Upper lobe of left lung (tissue), 6 donors: ENCODE results near the gene DOCK1. TPM values are rescaled to one million over a fixed set of nuclear protein-coding genes. Genes with fewer than 3 reads are reported as not detected.

ENCODE experiments used
- ATAC-seq, 2 donors: fragments of 200-7000 bp; cut with Tn5 transposase; one replicate each; pipeline ENCODE4 v1.9.1; 2022; ENCODE audit warnings: mild to moderate bottlenecking in 2 of 2, moderate library complexity in 2 of 2; ENCODE audit not compliant: low FRiP score in 2 of 2
- DNase-seq, 2 donors: peaks; one replicate each; pipeline ENCODE4 v3.0.0-alpha.2; 2019 to 2020
- H3K27ac ChIP-seq, 4 donors: fragments of 200-600 bp; sonication (generic); one replicate each; pipeline ENCODE4 v1.5.1; 2016 to 2019
- H3K27me3 ChIP-seq, 4 donors: fragments of 200-600 bp; sonication (generic); one replicate each; pipeline ENCODE4 v1.5.1; 2017 to 2019
- H3K36me3 ChIP-seq, 4 donors: fragments of 200-600 bp; sonication (generic); one replicate each; pipeline ENCODE4 v1.5.1; 2016 to 2019
- H3K4me1 ChIP-seq, 4 donors: fragments of 200-600 bp; sonication (generic); one replicate each; pipeline ENCODE4 v1.5.1; 2018 to 2019
- H3K4me3 ChIP-seq, 4 donors: fragments of 200-600 bp; sonication (generic); one replicate each; pipeline ENCODE4 v1.5.1; 2017 to 2019; ENCODE audit warnings: mild to moderate bottlenecking in 2 of 4, moderate library complexity in 1 of 4
- H3K9me3 ChIP-seq, 4 donors: fragments of 200-600 bp; sonication (generic); one replicate each; pipeline ENCODE4 v1.5.1; 2018 to 2019
- EP300 ChIP-seq, 4 donors: sonication (generic); formaldehyde crosslinking; IDR thresholded peaks; one replicate each; pipeline ENCODE4 v1.5.1; 2017; ENCODE audit warnings: antibody characterized with exemption in 4 of 4, control low read depth in 2 of 4
- POLR2A ChIP-seq, 4 donors: fragments of 450-650 bp; IDR thresholded peaks; one replicate each; pipeline ENCODE4 v1.5.1; 2016 to 2017; ENCODE audit warnings: antibody characterized with exemption in 4 of 4, mild to moderate bottlenecking in 2 of 4
- POLR2AphosphoS5 ChIP-seq, 2 donors: sonication (generic); formaldehyde crosslinking; IDR thresholded peaks; one replicate each; pipeline ENCODE4 v1.5.1; 2017; ENCODE audit warnings: antibody characterized with exemption in 2 of 2
- WGBS, 2 donors: methylation state at CpG; one replicate each; pipeline ENCODE4 v1.1.5; 2017 to 2018; 5-methylcytosine and 5-hydroxymethylcytosine counted together
- total RNA-seq, 6 donors: library from RNA; depleted of rRNA in 4 of 6; stranded (reverse); fragments of >200 nt in 4 of 6; gene quantifications; one replicate each; pipeline versions ENCODE4 v1.1.0 to v1.2.1, GENCODE V29; 2016 to 2021
- TF ChIP-seq, protein P1 (sequence below), 6 experiments: fragments of 450-650 bp in 4 of 6; fragments of 200-600 bp in 2 of 6; sonication (generic) in 2 of 6; IDR thresholded peaks; one replicate each; pipeline ENCODE4 v1.5.1; 2016 to 2019; ENCODE audit warnings: antibody characterized with exemption in 6 of 6
- donor health status: DM: no; HTN: no; CAD: no; lungs with moderate emphysema.
- donor health status: DM: no; HTN: yes; CAD: no; lungs with severe emphysema.

DOCK1 gene
- total RNA-seq, result 10 to 100 TPM; 37.5 to 63.9 (median 45.8) TPM

DNA sequence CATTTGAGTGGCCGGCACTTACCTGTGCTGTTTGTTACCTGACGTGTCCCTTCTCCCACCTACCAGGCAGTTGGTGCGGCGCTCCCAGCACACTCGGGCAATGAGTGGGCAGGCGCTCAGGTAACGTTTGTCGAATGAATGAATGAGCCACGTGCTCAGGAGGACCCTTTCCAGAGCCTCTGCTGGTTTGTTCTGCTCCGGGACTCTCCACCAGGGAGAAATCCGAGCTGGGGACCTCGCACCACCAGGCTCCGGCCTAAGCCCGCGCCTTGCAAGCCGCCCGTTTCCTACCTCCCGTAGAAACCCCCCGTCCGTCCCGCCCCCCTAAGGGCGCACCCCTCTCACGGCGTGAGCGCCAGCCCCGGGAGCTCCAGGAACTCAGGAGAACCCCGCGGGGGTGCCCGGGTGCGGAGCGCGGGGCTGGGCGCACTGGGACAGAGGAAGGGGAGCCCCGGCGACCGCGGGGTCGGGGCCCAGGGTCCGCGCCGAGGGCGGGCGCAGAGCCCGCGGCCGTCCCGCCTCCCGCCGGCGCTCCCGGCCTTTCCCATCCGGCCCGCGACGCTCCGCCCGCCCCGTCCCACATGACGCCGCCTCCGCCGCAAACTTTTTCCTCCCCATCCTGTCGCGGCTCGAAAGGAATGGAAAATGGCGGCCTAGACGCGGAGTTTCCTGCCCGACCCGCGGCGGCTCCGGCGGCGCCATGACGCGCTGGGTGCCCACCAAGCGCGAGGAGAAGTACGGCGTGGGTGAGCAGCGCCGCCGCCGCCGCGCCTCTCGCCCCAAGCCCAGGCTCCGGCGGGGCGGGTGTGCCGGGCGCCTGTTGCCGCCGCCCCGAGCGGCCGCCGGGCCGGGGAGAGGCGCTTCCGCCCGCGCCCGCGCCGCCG lies at the start of gene DOCK1:
TSS of gene DOCK1 (plus strand) at position 611 of the 884 bp plus-strand sequence. CDS start at position 701, 90 bp downstream.
- Histone ChIP-seq H3K36me3 (no peaks in the 10 kb centered on the region), H3K9me3 (no peaks in the 10 kb centered on the region), H3K27me3 (no peaks in the 10 kb centered on the region), H3K4me1 (peaks cover 8 to 33% (median 12%) of the 10 kb centered on the region in 4 donors), H3K4me3 (peak within 1 kb of the TSS; percentile 80 to 89 (median 86)), H3K27ac (peak within 1 kb of the TSS; percentile 77 to 86 (median 82))
- DNase-seq (peak; percentile 70 to 93), ATAC-seq (peak; percentile 53 to 91)
- WGBS, 2 donors, result 1 to 2% methylated on average over 19 to 41 of the region's 108 CpGs
- TF ChIP-seq EP300 (IDR thresholded peaks at IDR 0.05) (no peak), POLR2A (IDR thresholded peaks at IDR 0.05) (peak in 2 of 4 donors; percentile 33 to 44), POLR2AphosphoS5 (IDR thresholded peaks at IDR 0.05) (peak in 1 of 2 donors; percentile 31)
- TF ChIP-seq, protein P1, sequence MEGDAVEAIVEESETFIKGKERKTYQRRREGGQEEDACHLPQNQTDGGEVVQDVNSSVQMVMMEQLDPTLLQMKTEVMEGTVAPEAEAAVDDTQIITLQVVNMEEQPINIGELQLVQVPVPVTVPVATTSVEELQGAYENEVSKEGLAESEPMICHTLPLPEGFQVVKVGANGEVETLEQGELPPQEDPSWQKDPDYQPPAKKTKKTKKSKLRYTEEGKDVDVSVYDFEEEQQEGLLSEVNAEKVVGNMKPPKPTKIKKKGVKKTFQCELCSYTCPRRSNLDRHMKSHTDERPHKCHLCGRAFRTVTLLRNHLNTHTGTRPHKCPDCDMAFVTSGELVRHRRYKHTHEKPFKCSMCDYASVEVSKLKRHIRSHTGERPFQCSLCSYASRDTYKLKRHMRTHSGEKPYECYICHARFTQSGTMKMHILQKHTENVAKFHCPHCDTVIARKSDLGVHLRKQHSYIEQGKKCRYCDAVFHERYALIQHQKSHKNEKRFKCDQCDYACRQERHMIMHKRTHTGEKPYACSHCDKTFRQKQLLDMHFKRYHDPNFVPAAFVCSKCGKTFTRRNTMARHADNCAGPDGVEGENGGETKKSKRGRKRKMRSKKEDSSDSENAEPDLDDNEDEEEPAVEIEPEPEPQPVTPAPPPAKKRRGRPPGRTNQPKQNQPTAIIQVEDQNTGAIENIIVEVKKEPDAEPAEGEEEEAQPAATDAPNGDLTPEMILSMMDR (IDR thresholded peaks at IDR 0.05), result no peak

DNA sequence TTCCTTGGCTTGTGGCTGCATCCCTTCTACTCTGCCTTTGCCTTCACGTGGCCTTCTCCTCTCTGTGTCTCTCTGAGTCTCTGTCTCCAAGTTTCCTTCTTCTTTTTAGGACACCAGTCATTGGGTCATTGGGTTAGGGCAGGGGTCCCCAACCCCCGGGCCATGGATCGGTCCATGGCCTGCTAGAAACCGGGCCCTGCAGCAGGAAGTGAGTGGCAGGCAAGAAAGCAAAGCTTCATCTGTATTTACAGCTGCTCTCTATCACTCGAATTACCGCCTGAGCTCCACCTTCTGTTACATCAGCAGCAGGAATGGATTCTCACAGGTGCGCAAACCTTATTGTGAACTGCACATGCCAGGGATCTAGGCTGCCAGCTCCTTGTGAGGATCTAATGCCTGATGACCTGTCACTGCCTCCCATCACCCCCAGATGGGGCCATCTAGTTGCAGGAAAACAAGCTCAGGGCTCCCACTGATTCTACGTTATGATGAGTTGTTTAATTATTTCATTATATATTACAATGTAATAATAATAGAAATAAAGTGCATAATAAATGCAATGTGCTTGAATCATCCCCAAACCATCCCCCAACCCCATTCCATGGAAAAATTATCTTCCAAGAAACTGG lies 47.9 kb upstream of the DOCK1 start:
- 85 to 95% methylated on average over 6 to 8 of the region's 8 CpGs for WGBS, 2 donors
- no peak for DNase-seq
- no peaks in the 10 kb centered on the region for H3K4me1 ChIP-seq
- TF ChIP-seq POLR2A (IDR thresholded peaks at IDR 0.05) (no peak), POLR2AphosphoS5 (IDR thresholded peaks at IDR 0.05) (no peak), EP300 (IDR thresholded peaks at IDR 0.05) (no peak)
- TF ChIP-seq, protein P1 (IDR thresholded peaks at IDR 0.05), result no peak
- H3K36me3 ChIP-seq, result no peaks in the 10 kb centered on the region
- no peak overlapping the region for H3K27ac ChIP-seq
- ATAC-seq, result no peak
- H3K27me3 ChIP-seq, result no peaks in the 10 kb centered on the region
- no peak overlapping the region for H3K4me3 ChIP-seq
- H3K9me3 ChIP-seq, result peaks cover 0 to 4% (median 0%) of the 10 kb centered on the region in 4 donors

DNA sequence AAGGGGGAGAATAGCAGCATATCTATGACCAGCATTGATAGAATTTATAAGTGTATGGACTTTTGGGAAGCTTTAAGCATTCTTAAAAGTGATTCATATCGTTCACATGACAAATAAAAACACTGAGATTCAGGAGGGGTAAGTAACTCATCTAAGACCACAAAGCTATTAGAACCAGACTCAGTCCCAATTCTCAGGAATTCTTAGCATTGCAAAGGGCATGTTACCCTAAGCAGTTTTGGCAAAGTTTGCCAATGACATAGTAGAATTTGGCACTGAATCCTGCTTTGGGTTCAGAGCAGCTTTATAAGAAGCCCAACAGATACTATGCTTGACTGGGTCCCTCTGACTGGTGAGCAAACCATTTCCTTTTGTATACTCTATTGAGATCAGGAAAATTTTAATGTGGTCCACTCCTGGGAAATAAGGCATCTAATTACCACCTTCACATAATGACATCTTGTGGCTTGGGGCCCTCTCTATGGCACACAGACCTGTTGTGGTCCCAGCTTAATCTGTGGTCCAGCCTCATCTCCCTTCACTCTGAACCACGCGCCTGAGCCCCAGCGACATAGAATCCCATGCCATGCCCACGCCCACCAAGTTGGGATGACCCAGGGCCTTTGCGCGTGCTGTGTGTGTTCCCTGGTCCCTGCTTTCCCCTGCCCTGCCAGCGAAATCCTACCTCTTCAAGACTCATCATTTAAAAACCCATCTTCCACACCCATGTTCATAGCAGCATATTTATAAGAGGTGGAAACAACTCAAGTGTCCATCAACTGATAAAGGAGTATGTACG lies 37.5 kb upstream of the DOCK1 start:
- TF ChIP-seq EP300 (IDR thresholded peaks at IDR 0.05), result no peak
- TF ChIP-seq POLR2AphosphoS5 (IDR thresholded peaks at IDR 0.05), result no peak
- no peak for TF ChIP-seq POLR2A (IDR thresholded peaks at IDR 0.05)
- TF ChIP-seq, protein P1 (IDR thresholded peaks at IDR 0.05), result no peak
- Histone ChIP-seq H3K4me3 (no peak overlapping the region), H3K36me3 (no peaks in the 10 kb centered on the region), H3K4me1 (no peaks in the 10 kb centered on the region), H3K9me3 (no peaks in the 10 kb centered on the region), H3K27me3 (no peaks in the 10 kb centered on the region), H3K27ac (no peak overlapping the region)
- 86 to 87% methylated on average over 9 of the region's 9 CpGs for WGBS, 2 donors
- ATAC-seq (peak in 1 of 2 donors; percentile 53), DNase-seq (no peak)

DNA sequence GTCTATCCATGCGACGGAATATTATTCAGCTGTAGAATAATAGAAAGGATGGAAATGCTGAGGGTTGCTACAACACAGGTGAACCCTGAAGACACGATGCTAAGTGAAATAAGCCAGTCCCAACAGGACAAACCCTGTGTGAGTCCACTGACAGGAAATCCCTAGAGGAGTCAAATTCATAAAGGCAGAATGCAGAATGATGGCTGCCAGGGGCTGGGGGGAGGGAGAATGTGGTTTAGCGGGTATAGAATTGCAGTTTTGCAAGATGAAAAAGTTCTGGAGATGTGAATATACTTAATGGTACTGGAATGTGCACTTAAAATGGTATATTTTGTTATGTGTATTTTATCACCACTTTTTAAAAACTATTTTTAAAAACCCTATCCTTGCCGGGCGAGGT lies 36.9 kb upstream of the DOCK1 start:
- 77 to 80% methylated on average over 6 of the region's 6 CpGs for WGBS, 2 donors
- no peak for TF ChIP-seq POLR2AphosphoS5 (IDR thresholded peaks at IDR 0.05)
- ATAC-seq, result no peak
- DNase-seq, result no peak
- Histone ChIP-seq H3K4me3 (no peak overlapping the region), H3K36me3 (no peaks in the 10 kb centered on the region), H3K9me3 (no peaks in the 10 kb centered on the region), H3K27me3 (no peaks in the 10 kb centered on the region), H3K27ac (no peak overlapping the region), H3K4me1 (no peaks in the 10 kb centered on the region)

DNA sequence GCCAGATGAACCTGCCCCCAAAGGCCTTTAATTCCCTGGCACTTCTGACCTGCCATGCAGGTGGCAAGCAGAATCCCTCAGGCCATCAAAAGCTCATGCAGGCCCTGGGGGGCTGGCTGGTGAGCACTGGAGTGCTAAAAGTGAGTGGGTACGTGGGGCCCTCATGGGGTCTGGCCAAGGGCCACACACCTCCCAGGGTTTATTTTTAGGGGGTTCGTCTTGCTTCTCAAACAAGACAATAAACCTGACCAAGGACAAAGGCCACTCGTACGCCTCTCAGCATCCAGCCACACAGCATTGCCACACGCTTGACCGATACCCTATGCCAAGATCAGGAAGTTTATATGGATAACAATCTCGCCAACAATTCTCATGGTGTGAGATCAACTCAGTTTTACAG lies 33.1 kb upstream of the DOCK1 start:
- Histone ChIP-seq H3K27ac (no peak overlapping the region), H3K36me3 (no peaks in the 10 kb centered on the region), H3K27me3 (no peaks in the 10 kb centered on the region), H3K4me1 (no peaks in the 10 kb centered on the region), H3K9me3 (no peaks in the 10 kb centered on the region), H3K4me3 (no peak overlapping the region)
- DNase-seq (no peak), ATAC-seq (no peak)
- WGBS, 2 donors, result 79 to 86% methylated on average over 7 of the region's 7 CpGs
- TF ChIP-seq POLR2AphosphoS5 (IDR thresholded peaks at IDR 0.05), result no peak
- TF ChIP-seq, protein P1 (IDR thresholded peaks at IDR 0.05), result no peak
- TF ChIP-seq POLR2A (IDR thresholded peaks at IDR 0.05), result no peak
- no peak for TF ChIP-seq EP300 (IDR thresholded peaks at IDR 0.05)
